Natural killer cell (primary cell): ENCODE results near the gene TRAPPC11. TPM values are rescaled to one million over a fixed set of nuclear protein-coding genes. Genes with fewer than 3 reads are reported as not detected.

Experiments
- ATAC-seq, 3 donors: fragments of 150-1000 bp in 2 of 3; fragments of 200-7000 bp in 1 of 3; cut with Tn5 transposase; 1 replicate in 1 of 3; 2 replicates in 2 of 3; pipeline ENCODE4 v1.10.0; 2021; ENCODE audit warnings: mild to moderate bottlenecking in 2 of 3, moderate library complexity in 2 of 3
- DNase-seq, 2 donors: peaks; one replicate each; pipeline versions ENCODE4 v3.0.0 to v3.0.0-alpha.2; 2013 to 2021; ENCODE audit warnings: mixed read lengths in 1 of 2
- H3K27ac ChIP-seq: one replicate; pipeline ENCODE4 v1.5.1; 2013; ENCODE audit warnings: mild to moderate bottlenecking, low read length
- H3K27me3 ChIP-seq: one replicate; pipeline ENCODE4 v1.6.1; 2013; ENCODE audit warnings: low read length; ENCODE audit not compliant: control insufficient read depth, insufficient read depth
- H3K36me3 ChIP-seq: one replicate; pipeline ENCODE4 v1.6.1; 2013; ENCODE audit warnings: low read length; ENCODE audit not compliant: control insufficient read depth, insufficient read depth
- H3K4me1 ChIP-seq: one replicate; pipeline ENCODE4 v1.6.1; 2013; ENCODE audit warnings: low read length; ENCODE audit not compliant: control insufficient read depth, insufficient read depth
- H3K4me3 ChIP-seq: one replicate; pipeline ENCODE4 v1.5.1; 2013; ENCODE audit warnings: low read length
- H3K9me3 ChIP-seq: one replicate; pipeline ENCODE4 v1.6.1; 2013; ENCODE audit warnings: low read length; ENCODE audit not compliant: control insufficient read depth, insufficient read depth
- H3K27ac Mint-ChIP-seq, 2 donors: one replicate each; pipeline ENCODE4 v1.8.0; 2022; ENCODE audit warnings: mild to moderate bottlenecking in 2 of 2, mixed read lengths in 2 of 2, moderate library complexity in 1 of 2
- H3K27me3 Mint-ChIP-seq, 2 donors: one replicate each; pipeline ENCODE4 v1.8.0; 2022; ENCODE audit warnings: low read depth in 2 of 2, mixed read lengths in 2 of 2
- H3K36me3 Mint-ChIP-seq: one replicate; pipeline ENCODE4 v1.8.0; 2022; ENCODE audit warnings: mixed read lengths
- H3K4me1 Mint-ChIP-seq, 2 donors: one replicate each; pipeline ENCODE4 v1.8.0; 2022; ENCODE audit warnings: mixed read lengths in 2 of 2
- H3K4me3 Mint-ChIP-seq: one replicate; pipeline ENCODE4 v1.8.0; 2022; ENCODE audit warnings: mild to moderate bottlenecking, moderate library complexity, mixed read lengths
- H3K9me3 Mint-ChIP-seq, 2 donors: one replicate each; pipeline ENCODE4 v1.8.0; 2022; ENCODE audit warnings: mixed read lengths in 2 of 2
- WGBS: methylation state at CpG from one replicate; pipeline ENCODE4 v1.1.7; 2013; ENCODE audit warnings: missing lambda C conversion rate; ENCODE audit not compliant: insufficient coverage; 5-methylcytosine and 5-hydroxymethylcytosine counted together
- intact Hi-C: fragments of 100-400 bp; cut with micrococcal nuclease; formaldehyde crosslinking; loops from one replicate; pipeline ENCODE4 v1.14.2; 2022
- total RNA-seq, 4 donors: library from RNA; stranded (reverse); fragments of 120-200 nt in 1 of 4; gene quantifications; one replicate each; pipeline versions ENCODE4 v1.2.3 to v1.2.4, GENCODE V29; 2013 to 2022
- TF ChIP-seq, protein P1 (sequence below): fragments of 200-600 bp; IDR thresholded peaks from one replicate; pipeline ENCODE4 v1.8.0; 2022; ENCODE audit warnings: antibody characterized with exemption

The TRAPPC11 gene
- total RNA-seq, 3 donors from 2014 or later (not counting 1 experiment from before 2014, with no cell fraction given): 33.4 to 41.7 (median 36.8) TPM

DNA sequence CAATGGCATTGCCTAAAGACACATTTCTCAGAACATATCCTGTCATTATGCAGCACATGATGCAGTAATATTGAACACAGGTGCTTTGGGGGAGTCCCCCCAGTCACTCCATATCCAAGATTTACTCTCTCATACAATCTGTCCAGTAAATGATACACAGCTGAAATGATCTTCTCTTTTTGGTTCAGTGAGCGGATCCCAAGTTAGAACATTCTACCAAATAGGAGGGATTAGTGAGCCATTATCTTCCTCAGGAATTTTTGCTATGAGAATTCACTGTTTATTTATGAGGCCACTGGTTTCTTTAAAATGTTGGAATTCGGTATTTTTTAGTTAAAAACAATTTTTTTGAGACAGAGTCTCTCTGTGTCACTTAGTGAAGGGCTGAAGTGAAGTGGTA, 96.5 kb downstream of the TRAPPC11 start:
- H3K36me3 Mint-ChIP-seq: no peaks in the 10 kb centered on the region
- no peak overlapping the region for H3K27ac ChIP-seq
- 100% methylated on average over 1 of the region's 2 CpGs for WGBS
- H3K4me3 ChIP-seq: no peak overlapping the region
- H3K4me3 Mint-ChIP-seq: no peak overlapping the region
- no peak for ATAC-seq
- no peaks in the 10 kb centered on the region for H3K4me1 Mint-ChIP-seq
- intact Hi-C loops: no loop called here
- no peak for DNase-seq
- no peaks in the 10 kb centered on the region for H3K4me1 ChIP-seq
- TF ChIP-seq, protein P1, sequence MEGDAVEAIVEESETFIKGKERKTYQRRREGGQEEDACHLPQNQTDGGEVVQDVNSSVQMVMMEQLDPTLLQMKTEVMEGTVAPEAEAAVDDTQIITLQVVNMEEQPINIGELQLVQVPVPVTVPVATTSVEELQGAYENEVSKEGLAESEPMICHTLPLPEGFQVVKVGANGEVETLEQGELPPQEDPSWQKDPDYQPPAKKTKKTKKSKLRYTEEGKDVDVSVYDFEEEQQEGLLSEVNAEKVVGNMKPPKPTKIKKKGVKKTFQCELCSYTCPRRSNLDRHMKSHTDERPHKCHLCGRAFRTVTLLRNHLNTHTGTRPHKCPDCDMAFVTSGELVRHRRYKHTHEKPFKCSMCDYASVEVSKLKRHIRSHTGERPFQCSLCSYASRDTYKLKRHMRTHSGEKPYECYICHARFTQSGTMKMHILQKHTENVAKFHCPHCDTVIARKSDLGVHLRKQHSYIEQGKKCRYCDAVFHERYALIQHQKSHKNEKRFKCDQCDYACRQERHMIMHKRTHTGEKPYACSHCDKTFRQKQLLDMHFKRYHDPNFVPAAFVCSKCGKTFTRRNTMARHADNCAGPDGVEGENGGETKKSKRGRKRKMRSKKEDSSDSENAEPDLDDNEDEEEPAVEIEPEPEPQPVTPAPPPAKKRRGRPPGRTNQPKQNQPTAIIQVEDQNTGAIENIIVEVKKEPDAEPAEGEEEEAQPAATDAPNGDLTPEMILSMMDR: no peak
- no peaks in the 10 kb centered on the region for H3K9me3 Mint-ChIP-seq
- peaks cover 8 to 9% of the 10 kb centered on the region in 2 donors for H3K27me3 Mint-ChIP-seq
- H3K9me3 ChIP-seq: no peaks in the 10 kb centered on the region
- H3K27ac Mint-ChIP-seq: no peak overlapping the region
- H3K27me3 ChIP-seq: no peaks in the 10 kb centered on the region
- H3K36me3 ChIP-seq: no peaks in the 10 kb centered on the region

- no peak overlapping the region for H3K27ac ChIP-seq
- intact Hi-C loops: no loop called here
- no peaks in the 10 kb centered on the region for H3K36me3 ChIP-seq
- Mint-ChIP-seq H3K4me3 (no peak overlapping the region), H3K27me3 (peaks cover 7 to 8% of the 10 kb centered on the region in 2 donors), H3K36me3 (no peaks in the 10 kb centered on the region), H3K4me1 (no peaks in the 10 kb centered on the region), H3K27ac (no peak overlapping the region), H3K9me3 (no peaks in the 10 kb centered on the region)
- H3K27me3 ChIP-seq: no peaks in the 10 kb centered on the region
- TF ChIP-seq, protein P1: no peak
- DNase-seq (no peak), ATAC-seq (no peak)
- H3K9me3 ChIP-seq: no peaks in the 10 kb centered on the region
- 94% methylated on average over 10 of the region's 10 CpGs for WGBS
- no peaks in the 10 kb centered on the region for H3K4me1 ChIP-seq
- no peak overlapping the region for H3K4me3 ChIP-seq
These were observed 98.0 kb downstream of the TRAPPC11 start for GRCh38 chr4:183757060-183757459.

GRCh38 chr4:183758061-183758757, 99.1 kb downstream of the TRAPPC11 start:
- WGBS: 70% methylated on average over 26 of the region's 29 CpGs
- Mint-ChIP-seq H3K9me3 (no peaks in the 10 kb centered on the region), H3K27me3 (peaks cover 7 to 8% of the 10 kb centered on the region in 2 donors), H3K4me1 (no peaks in the 10 kb centered on the region), H3K4me3 (no peak overlapping the region), H3K27ac (no peak overlapping the region), H3K36me3 (no peaks in the 10 kb centered on the region)
- H3K9me3 ChIP-seq: no peaks in the 10 kb centered on the region
- ATAC-seq: no peak
- TF ChIP-seq, protein P1: no peak
- H3K4me1 ChIP-seq: no peaks in the 10 kb centered on the region
- DNase-seq: no peak
- H3K27me3 ChIP-seq: no peaks in the 10 kb centered on the region
- intact Hi-C loops: no loop called here
- H3K4me3 ChIP-seq: no peak overlapping the region
- H3K27ac ChIP-seq: no peak overlapping the region
- H3K36me3 ChIP-seq: no peaks in the 10 kb centered on the region
